Tongue (tissue), 2 donors: ENCODE results near the gene ALDH16A1. TPM values are rescaled to one million over a fixed set of nuclear protein-coding genes. Genes with fewer than 3 reads are reported as not detected.
A peak's percentile ranks its signal among the peaks of the same experiment; 100 is the strongest.
"Not testable (repeated sequence)": the region's sequence is repeated elsewhere in the genome, so short reads cannot be mapped to it uniquely, and the experiment has no call there.

Experiments
- DNase-seq: peaks from one replicate; pipeline ENCODE4 v3.0.0-alpha.2; 2015
- total RNA-seq: library from RNA; depleted of rRNA; stranded (reverse); fragments of >200 nt; gene quantifications from one replicate; pipeline ENCODE4 v1.2.3, GENCODE V29; 2014

The ALDH16A1 gene
- total RNA-seq, 1 donor from 2014 or later, result 34.6 TPM

- DNase-seq, result peak; percentile 24
Observed at GRCh38 chr19:49441210-49441959, 11.6 kb upstream of the ALDH16A1 start, which contains the start of gene SLC17A7. TSS of gene SLC17A7 (minus strand) at chr19:49441527. CDS start at chr19:49441379, 148 bp downstream.

- no peak for DNase-seq
Observed at GRCh38 chr19:49441960-49442350, 11.1 kb upstream of the ALDH16A1 start.

GRCh38 chr19:49442354-49442753 lies 10.7 kb upstream of the ALDH16A1 start:
- DNase-seq, result peak; percentile 17

- peak; percentile 89 for DNase-seq
Observed at GRCh38 chr19:49442771-49443365, 10.2 kb upstream of the ALDH16A1 start.

- peak; percentile 98 for DNase-seq
Observed at GRCh38 chr19:49443366-49444099, 9.5 kb upstream of the ALDH16A1 start.

- DNase-seq, result not testable (repeated sequence)
Observed at GRCh38 chr19:49444100-49444700, 8.8 kb upstream of the ALDH16A1 start.

- no peak for DNase-seq
Observed at GRCh38 chr19:49445997-49446396, 7.0 kb upstream of the ALDH16A1 start.

GRCh38 chr19:49447485-49448431 lies 5.3 kb upstream of the ALDH16A1 start:
- DNase-seq, result peak; percentile 42

GRCh38 chr19:49448432-49448786 lies 4.6 kb upstream of the ALDH16A1 start:
- DNase-seq, result no peak

- no peak for DNase-seq
Observed at GRCh38 chr19:49450405-49450804, 2.6 kb upstream of the ALDH16A1 start.

GRCh38 chr19:49451430-49452181 lies 1.4 kb upstream of the ALDH16A1 start, which contains the start of gene PIH1D1:
TSS of gene PIH1D1 (minus strand) at chr19:49451814. CDS start at chr19:49451574, 240 bp downstream.
- DNase-seq, result peak; percentile 99

GRCh38 chr19:49453757-49454240 lies 774 bp downstream of the ALDH16A1 start:
- DNase-seq, result no peak

GRCh38 chr19:49455773-49456172 lies 2.7 kb downstream of the ALDH16A1 start:
- DNase-seq, result peak; percentile 61

GRCh38 chr19:49456326-49456725 lies 3.3 kb downstream of the ALDH16A1 start:
- no peak for DNase-seq

- no peak for DNase-seq
Observed at GRCh38 chr19:49458567-49458903, 5.5 kb downstream of the ALDH16A1 start.

GRCh38 chr19:49459388-49459787 lies 6.4 kb downstream of the ALDH16A1 start:
- DNase-seq, result no peak

GRCh38 chr19:49461130-49461529 lies 8.1 kb downstream of the ALDH16A1 start:
- not testable (repeated sequence) for DNase-seq

- no peak for DNase-seq
Observed at GRCh38 chr19:49461656-49462055, 8.6 kb downstream of the ALDH16A1 start.

- no peak for DNase-seq
Observed at GRCh38 chr19:49462492-49462891, 9.5 kb downstream of the ALDH16A1 start.

GRCh38 chr19:49463960-49464740 lies 11.1 kb downstream of the ALDH16A1 start:
- DNase-seq, result no peak
